Nephron progenitor cell (in vitro differentiated cells): ENCODE results near the gene ZNF276.
A peak's percentile ranks its signal among the peaks of the same experiment; 100 is the strongest.
"Not testable (repeated sequence)": the region's sequence is repeated elsewhere in the genome, so short reads cannot be mapped to it uniquely, and the experiment has no call there.

Source experiments
- DNase-seq: peaks from one replicate; pipeline ENCODE4 v3.0.0; 2021
- H3K27ac Mint-ChIP-seq: 2 replicates; pipeline ENCODE4 v1.8.0; 2021; ENCODE audit warnings: mild to moderate bottlenecking, moderate library complexity, mixed read lengths
- H3K27me3 Mint-ChIP-seq: 2 replicates; pipeline ENCODE4 v1.8.0; 2021; ENCODE audit warnings: mild to moderate bottlenecking, low read depth, mixed read lengths; ENCODE audit not compliant: poor library complexity
- H3K36me3 Mint-ChIP-seq: 2 replicates; pipeline ENCODE4 v1.8.0; 2021; ENCODE audit warnings: low read depth, mixed read lengths
- H3K4me1 Mint-ChIP-seq: 2 replicates; pipeline ENCODE4 v1.8.0; 2021; ENCODE audit warnings: mixed read lengths
- H3K4me3 Mint-ChIP-seq: 2 replicates; pipeline ENCODE4 v1.8.0; 2021; ENCODE audit warnings: mild to moderate bottlenecking, moderate library complexity, mixed read lengths
- H3K9me3 Mint-ChIP-seq: 2 replicates; pipeline ENCODE4 v1.8.0; 2021; ENCODE audit warnings: mild to moderate bottlenecking, moderate library complexity, mixed read lengths
- TF ChIP-seq, protein P1 (sequence below): fragments of 200-600 bp; sonication (generic); IDR thresholded peaks from 2 replicates; pipeline ENCODE4 v1.5.0; 2021; ENCODE audit warnings: antibody characterized with exemption

The ZNF276 gene, protein sequence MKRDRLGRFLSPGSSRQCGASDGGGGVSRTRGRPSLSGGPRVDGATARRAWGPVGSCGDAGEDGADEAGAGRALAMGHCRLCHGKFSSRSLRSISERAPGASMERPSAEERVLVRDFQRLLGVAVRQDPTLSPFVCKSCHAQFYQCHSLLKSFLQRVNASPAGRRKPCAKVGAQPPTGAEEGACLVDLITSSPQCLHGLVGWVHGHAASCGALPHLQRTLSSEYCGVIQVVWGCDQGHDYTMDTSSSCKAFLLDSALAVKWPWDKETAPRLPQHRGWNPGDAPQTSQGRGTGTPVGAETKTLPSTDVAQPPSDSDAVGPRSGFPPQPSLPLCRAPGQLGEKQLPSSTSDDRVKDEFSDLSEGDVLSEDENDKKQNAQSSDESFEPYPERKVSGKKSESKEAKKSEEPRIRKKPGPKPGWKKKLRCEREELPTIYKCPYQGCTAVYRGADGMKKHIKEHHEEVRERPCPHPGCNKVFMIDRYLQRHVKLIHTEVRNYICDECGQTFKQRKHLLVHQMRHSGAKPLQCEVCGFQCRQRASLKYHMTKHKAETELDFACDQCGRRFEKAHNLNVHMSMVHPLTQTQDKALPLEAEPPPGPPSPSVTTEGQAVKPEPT

DNA sequence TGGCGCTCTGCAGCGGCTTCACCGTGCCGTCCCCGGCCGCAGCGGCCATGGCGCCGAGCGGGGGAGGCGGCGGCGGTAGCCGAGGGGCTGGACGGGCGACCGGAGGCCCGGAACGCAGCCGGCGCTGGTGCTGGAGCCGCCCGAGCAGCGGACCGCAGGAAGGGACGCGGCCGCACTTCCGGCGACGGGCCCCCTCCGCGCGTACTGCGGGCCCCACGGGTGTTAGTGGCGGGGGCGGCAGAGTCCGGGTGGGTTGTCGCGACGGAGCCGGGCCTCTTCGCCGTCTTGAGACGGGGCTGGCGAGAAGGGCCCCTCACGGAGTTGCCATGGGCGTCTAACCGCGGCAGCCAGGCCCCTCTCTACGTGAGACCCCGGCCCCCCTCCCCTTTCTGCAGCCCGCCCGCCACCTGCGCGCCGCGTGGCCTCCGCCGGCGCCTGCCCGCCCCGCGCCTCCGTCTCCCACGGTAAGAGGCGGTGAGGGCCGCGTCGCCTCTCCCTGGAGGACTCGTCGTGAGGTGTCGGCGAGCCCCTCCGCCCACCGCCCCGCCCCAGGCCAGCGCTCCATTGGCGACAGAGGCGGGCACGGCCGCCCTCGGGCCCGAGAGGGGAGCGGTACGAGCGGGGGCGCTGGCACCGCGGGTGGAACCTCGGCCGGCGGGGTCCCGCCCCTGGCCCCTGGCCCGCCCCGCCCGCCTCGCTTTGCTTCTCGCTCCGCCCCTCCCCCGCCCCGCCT, at the start of gene ZNF276, which contains the start of gene VPS9D1:
TSS of gene ZNF276 (plus strand) at position 725 of the 733 bp plus-strand sequence. CDS start 104 bp downstream, outside the sequence.
TSS of gene VPS9D1 (minus strand) at position 86 of the 733 bp plus-strand sequence. CDS start at position 49, 37 bp downstream.
- TF ChIP-seq, protein P1, sequence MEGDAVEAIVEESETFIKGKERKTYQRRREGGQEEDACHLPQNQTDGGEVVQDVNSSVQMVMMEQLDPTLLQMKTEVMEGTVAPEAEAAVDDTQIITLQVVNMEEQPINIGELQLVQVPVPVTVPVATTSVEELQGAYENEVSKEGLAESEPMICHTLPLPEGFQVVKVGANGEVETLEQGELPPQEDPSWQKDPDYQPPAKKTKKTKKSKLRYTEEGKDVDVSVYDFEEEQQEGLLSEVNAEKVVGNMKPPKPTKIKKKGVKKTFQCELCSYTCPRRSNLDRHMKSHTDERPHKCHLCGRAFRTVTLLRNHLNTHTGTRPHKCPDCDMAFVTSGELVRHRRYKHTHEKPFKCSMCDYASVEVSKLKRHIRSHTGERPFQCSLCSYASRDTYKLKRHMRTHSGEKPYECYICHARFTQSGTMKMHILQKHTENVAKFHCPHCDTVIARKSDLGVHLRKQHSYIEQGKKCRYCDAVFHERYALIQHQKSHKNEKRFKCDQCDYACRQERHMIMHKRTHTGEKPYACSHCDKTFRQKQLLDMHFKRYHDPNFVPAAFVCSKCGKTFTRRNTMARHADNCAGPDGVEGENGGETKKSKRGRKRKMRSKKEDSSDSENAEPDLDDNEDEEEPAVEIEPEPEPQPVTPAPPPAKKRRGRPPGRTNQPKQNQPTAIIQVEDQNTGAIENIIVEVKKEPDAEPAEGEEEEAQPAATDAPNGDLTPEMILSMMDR = no peak
- Mint-ChIP-seq H3K9me3 (no peaks in the 10 kb centered on the region), H3K27me3 (peaks cover 13% of the 10 kb centered on the region), H3K36me3 (peaks cover 33% of the 10 kb centered on the region), H3K4me1 (peaks cover 49% of the 10 kb centered on the region), H3K4me3 (peak within 1 kb of the TSS; percentile 91), H3K27ac (no peak within 1 kb of the TSS)
- DNase-seq = peak; percentile 87

DNA sequence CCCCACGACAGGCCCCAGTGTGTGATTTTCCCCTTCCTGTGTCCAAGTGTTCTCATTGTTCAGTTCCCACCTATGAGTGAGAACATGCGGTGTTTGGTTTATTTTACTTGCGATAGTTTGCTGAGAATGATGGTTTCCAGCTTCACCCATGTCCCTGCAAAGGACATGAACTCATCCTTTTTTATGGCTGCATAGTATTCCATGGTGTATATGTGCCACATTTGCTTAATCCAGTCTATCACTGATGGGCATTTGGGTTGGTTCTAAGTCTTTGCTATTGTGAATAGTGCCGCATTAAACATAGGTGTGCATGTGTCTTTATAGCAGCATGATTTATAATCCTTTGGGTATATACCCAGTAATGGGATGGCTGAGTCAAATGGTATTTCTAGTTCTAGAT, 49.8 kb upstream of the ZNF276 start:
- Mint-ChIP-seq H3K9me3 (peaks cover 47% of the 10 kb centered on the region), H3K36me3 (peaks cover 75% of the 10 kb centered on the region)
- H3K4me3 Mint-ChIP-seq, H3K27me3 Mint-ChIP-seq, H3K4me1 Mint-ChIP-seq, H3K27ac Mint-ChIP-seq, DNase-seq: not testable (repeated sequence)

DNA sequence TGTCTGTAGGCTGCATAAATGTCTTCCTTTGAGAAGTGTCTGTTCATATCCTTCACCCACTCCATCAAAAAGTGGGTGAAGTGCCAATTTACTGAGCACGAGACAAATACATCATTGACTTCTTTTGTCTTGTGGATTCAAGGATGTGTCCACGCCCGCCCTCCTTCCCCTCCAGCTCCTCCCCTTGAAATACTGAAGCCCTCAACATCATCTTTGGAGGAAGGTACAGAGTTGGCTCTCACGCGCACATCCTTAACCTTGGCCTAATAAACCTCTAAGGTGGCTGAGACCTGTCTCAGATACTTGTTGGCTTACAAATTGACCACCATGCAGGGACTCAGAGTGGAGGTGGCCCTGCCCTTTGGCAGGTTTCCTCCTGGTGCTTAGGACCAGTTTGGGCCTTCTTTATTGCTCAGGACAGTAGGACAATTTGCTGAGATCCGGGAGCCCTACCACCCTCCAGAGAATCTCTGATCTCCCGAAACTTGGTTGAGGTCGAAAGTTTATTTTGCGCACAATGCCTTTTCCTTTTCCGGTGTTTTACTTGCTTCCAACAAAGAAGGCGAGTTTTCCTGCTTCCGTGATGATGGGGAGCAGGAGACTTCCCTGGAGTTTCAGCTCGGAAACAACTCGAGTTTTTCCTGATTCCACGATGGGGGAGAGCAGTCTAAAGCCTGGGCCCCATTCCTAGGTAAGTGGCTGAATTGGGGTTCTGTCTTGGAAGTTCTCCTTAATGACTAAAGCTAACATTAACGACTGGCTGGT, 49.0 kb upstream of the ZNF276 start:
- peaks cover 6% of the 10 kb centered on the region for H3K4me1 Mint-ChIP-seq
- peaks cover 75% of the 10 kb centered on the region for H3K36me3 Mint-ChIP-seq
- no peak overlapping the region for H3K4me3 Mint-ChIP-seq
- H3K9me3 Mint-ChIP-seq = peaks cover 49% of the 10 kb centered on the region
- no peak overlapping the region for H3K27ac Mint-ChIP-seq
- DNase-seq = no peak
- peaks cover 2% of the 10 kb centered on the region for H3K27me3 Mint-ChIP-seq
- TF ChIP-seq, protein P1 = no peak

DNA sequence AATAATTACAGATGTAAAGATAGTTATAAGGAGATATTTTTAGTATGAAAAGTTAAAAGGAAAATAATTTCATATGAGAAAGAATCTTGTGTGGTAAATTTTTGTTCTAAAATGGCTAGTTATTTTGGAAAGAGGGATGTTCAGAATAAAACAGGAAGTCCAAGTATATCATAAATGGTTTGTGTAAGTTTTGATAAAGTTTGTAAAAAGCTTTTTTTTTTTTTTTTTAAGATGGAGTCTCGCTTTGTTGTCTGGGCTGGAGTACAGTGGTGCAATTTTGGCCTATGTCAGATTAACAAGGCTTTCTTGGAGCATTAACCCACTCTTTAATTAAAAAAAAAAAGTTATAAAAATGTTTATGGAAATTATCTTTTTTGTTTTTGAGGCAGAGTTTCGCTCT, 43.1 kb upstream of the ZNF276 start:
- H3K4me3 Mint-ChIP-seq = no peak overlapping the region
- TF ChIP-seq, protein P1 = no peak
- H3K27me3 Mint-ChIP-seq = no peaks in the 10 kb centered on the region
- H3K9me3 Mint-ChIP-seq = peaks cover 94% of the 10 kb centered on the region
- no peak for DNase-seq
- peaks cover 88% of the 10 kb centered on the region for H3K36me3 Mint-ChIP-seq
- no peaks in the 10 kb centered on the region for H3K4me1 Mint-ChIP-seq
- no peak overlapping the region for H3K27ac Mint-ChIP-seq

DNA sequence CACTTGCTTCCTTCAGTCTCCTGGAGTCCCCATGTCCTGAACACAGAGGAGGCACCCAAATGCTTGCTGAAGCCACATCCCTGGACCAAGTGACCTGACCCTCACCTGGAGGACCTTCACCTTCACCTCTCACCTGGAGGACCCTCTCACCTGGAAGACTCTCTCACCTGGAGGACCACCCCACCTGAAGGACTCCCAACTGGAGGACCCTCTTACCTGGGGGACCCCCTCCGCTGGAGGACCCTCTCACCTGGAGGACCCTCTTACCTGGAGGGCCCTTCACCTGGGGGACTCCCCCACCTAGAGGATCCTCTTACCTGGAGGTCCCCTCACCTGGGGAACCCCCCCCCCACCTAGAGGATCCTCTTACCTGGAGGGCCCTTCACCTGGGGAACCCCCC, 35.4 kb upstream of the ZNF276 start:
- peaks cover 9% of the 10 kb centered on the region for H3K4me1 Mint-ChIP-seq
- H3K9me3 Mint-ChIP-seq = peaks cover 51% of the 10 kb centered on the region
- TF ChIP-seq, protein P1 = no peak
- peaks cover 73% of the 10 kb centered on the region for H3K36me3 Mint-ChIP-seq
- no peak overlapping the region for H3K4me3 Mint-ChIP-seq
- no peak for DNase-seq
- H3K27ac Mint-ChIP-seq = no peak overlapping the region
- H3K27me3 Mint-ChIP-seq = no peaks in the 10 kb centered on the region
